ENCODE data around the gene DSCAML1. TPM values are rescaled to one million over a fixed set of nuclear protein-coding genes. Genes with fewer than 3 reads are reported as not detected.

Gene DSCAML1
- total RNA-seq, 2 donors from 2014 or later: 0.21 to 0.92 TPM

- H3K4me1 Mint-ChIP-seq: peaks cover 6% of the 10 kb centered on the region
Observed at GRCh38 chr11:117546431-117547194, 250.4 kb downstream of the DSCAML1 start.

GRCh38 chr11:117545706-117546105 is 251.3 kb downstream of the DSCAML1 start:
- no peaks in the 10 kb centered on the region for H3K36me3 Mint-ChIP-seq (ENCODE audit: low read depth)
- H3K27me3 Mint-ChIP-seq: peaks cover 36% of the 10 kb centered on the region
- peaks cover 4% of the 10 kb centered on the region for H3K4me1 Mint-ChIP-seq
- ATAC-seq (no peak), DNase-seq (no peak)
- no peak overlapping the region for H3K27ac Mint-ChIP-seq
- no peaks in the 10 kb centered on the region for H3K9me3 ChIP-seq (ENCODE audit: control insufficient read depth, low read length, poor library complexity, severe bottlenecking)
- H3K4me3 Mint-ChIP-seq: no peak overlapping the region

More at GRCh38 chr11:117546431-117547194, 250.4 kb downstream of the DSCAML1 start:
- DNase-seq (no peak), ATAC-seq (no peak)
- H3K27me3 Mint-ChIP-seq: peaks cover 37% of the 10 kb centered on the region
- H3K4me3 Mint-ChIP-seq: no peak overlapping the region
- no peaks in the 10 kb centered on the region for H3K36me3 Mint-ChIP-seq (ENCODE audit: low read depth)
- H3K27ac Mint-ChIP-seq: no peak overlapping the region
- H3K9me3 ChIP-seq (ENCODE audit: control insufficient read depth, low read length, poor library complexity, severe bottlenecking): no peaks in the 10 kb centered on the region

- no peak for ATAC-seq
- no peak overlapping the region for H3K4me3 Mint-ChIP-seq
- no peaks in the 10 kb centered on the region for H3K36me3 Mint-ChIP-seq (ENCODE audit: low read depth)
- H3K9me3 ChIP-seq (ENCODE audit: control insufficient read depth, low read length, poor library complexity, severe bottlenecking): no peaks in the 10 kb centered on the region
- H3K27ac Mint-ChIP-seq: no peak overlapping the region
- H3K4me1 Mint-ChIP-seq: peaks cover 2% of the 10 kb centered on the region
- no peak for DNase-seq
- H3K27me3 Mint-ChIP-seq: peaks cover 21% of the 10 kb centered on the region
Observed at GRCh38 chr11:117544130-117544800, 252.8 kb downstream of the DSCAML1 start.

- Mint-ChIP-seq H3K27me3 (peaks cover 35% of the 10 kb centered on the region), H3K36me3 (ENCODE audit: low read depth) (no peaks in the 10 kb centered on the region), H3K4me3 (no peak overlapping the region), H3K4me1 (no peaks in the 10 kb centered on the region), H3K27ac (no peak overlapping the region)
- H3K9me3 ChIP-seq (ENCODE audit: control insufficient read depth, low read length, poor library complexity, severe bottlenecking): no peaks in the 10 kb centered on the region
- DNase-seq (no peak), ATAC-seq (no peak)
Observed at GRCh38 chr11:117541211-117541610, 255.8 kb downstream of the DSCAML1 start.

- Mint-ChIP-seq H3K27me3 (peaks cover 48% of the 10 kb centered on the region), H3K27ac (no peak overlapping the region), H3K36me3 (ENCODE audit: low read depth) (no peaks in the 10 kb centered on the region), H3K4me3 (no peak overlapping the region), H3K4me1 (no peaks in the 10 kb centered on the region)
- DNase-seq (no peak), ATAC-seq (no peak)
- no peaks in the 10 kb centered on the region for H3K9me3 ChIP-seq (ENCODE audit: control insufficient read depth, low read length, poor library complexity, severe bottlenecking)
Observed at GRCh38 chr11:117538263-117539135, 258.5 kb downstream of the DSCAML1 start.

GRCh38 chr11:117535850-117536411 is 261.1 kb downstream of the DSCAML1 start:
- H3K27me3 Mint-ChIP-seq: peaks cover 55% of the 10 kb centered on the region
- DNase-seq (no peak), ATAC-seq (no peak)
- no peaks in the 10 kb centered on the region for H3K4me1 Mint-ChIP-seq
- H3K4me3 Mint-ChIP-seq: no peak overlapping the region
- no peaks in the 10 kb centered on the region for H3K36me3 Mint-ChIP-seq (ENCODE audit: low read depth)
- H3K27ac Mint-ChIP-seq: no peak overlapping the region
- no peaks in the 10 kb centered on the region for H3K9me3 ChIP-seq (ENCODE audit: control insufficient read depth, low read length, poor library complexity, severe bottlenecking)

GRCh38 chr11:117535201-117535849 is 261.7 kb downstream of the DSCAML1 start:
- ATAC-seq (no peak), DNase-seq (no peak)
- Mint-ChIP-seq H3K4me3 (no peak overlapping the region), H3K27ac (no peak overlapping the region), H3K36me3 (ENCODE audit: low read depth) (no peaks in the 10 kb centered on the region), H3K27me3 (peaks cover 60% of the 10 kb centered on the region), H3K4me1 (no peaks in the 10 kb centered on the region)
- H3K9me3 ChIP-seq (ENCODE audit: control insufficient read depth, low read length, poor library complexity, severe bottlenecking): no peaks in the 10 kb centered on the region

- DNase-seq: no peak
- peaks cover 73% of the 10 kb centered on the region for H3K27me3 Mint-ChIP-seq
- H3K36me3 Mint-ChIP-seq (ENCODE audit: low read depth): peaks cover 2% of the 10 kb centered on the region
- no peaks in the 10 kb centered on the region for H3K4me1 Mint-ChIP-seq
- H3K4me3 Mint-ChIP-seq: no peak overlapping the region
- H3K27ac Mint-ChIP-seq: no peak overlapping the region
- no peak for ATAC-seq
- no peaks in the 10 kb centered on the region for H3K9me3 ChIP-seq (ENCODE audit: control insufficient read depth, low read length, poor library complexity, severe bottlenecking)
Observed at GRCh38 chr11:117532568-117532967, 264.4 kb downstream of the DSCAML1 start.

GRCh38 chr11:117529816-117530215 is 267.2 kb downstream of the DSCAML1 start:
- Mint-ChIP-seq H3K27ac (no peak overlapping the region), H3K4me1 (no peaks in the 10 kb centered on the region), H3K27me3 (peaks cover 66% of the 10 kb centered on the region), H3K36me3 (ENCODE audit: low read depth) (peaks cover 2% of the 10 kb centered on the region), H3K4me3 (no peak overlapping the region)
- H3K9me3 ChIP-seq (ENCODE audit: control insufficient read depth, low read length, poor library complexity, severe bottlenecking): no peaks in the 10 kb centered on the region
- ATAC-seq (no peak), DNase-seq (no peak)

- Mint-ChIP-seq H3K27ac (no peak overlapping the region), H3K27me3 (peaks cover 63% of the 10 kb centered on the region), H3K4me3 (no peak overlapping the region), H3K4me1 (no peaks in the 10 kb centered on the region), H3K36me3 (ENCODE audit: low read depth) (peaks cover 2% of the 10 kb centered on the region)
- H3K9me3 ChIP-seq (ENCODE audit: control insufficient read depth, low read length, poor library complexity, severe bottlenecking): no peaks in the 10 kb centered on the region
- DNase-seq (no peak), ATAC-seq (no peak)
Observed at GRCh38 chr11:117528097-117528721, 268.8 kb downstream of the DSCAML1 start.

GRCh38 chr11:117527271-117527670 is 269.7 kb downstream of the DSCAML1 start:
- Mint-ChIP-seq H3K27ac (no peak overlapping the region), H3K36me3 (ENCODE audit: low read depth) (peaks cover 2% of the 10 kb centered on the region), H3K4me1 (no peaks in the 10 kb centered on the region)

GRCh38 chr11:117525866-117526542 is 271.0 kb downstream of the DSCAML1 start:
- Mint-ChIP-seq H3K27me3 (peaks cover 49% of the 10 kb centered on the region), H3K4me3 (no peak overlapping the region), H3K4me1 (no peaks in the 10 kb centered on the region), H3K27ac (no peak overlapping the region), H3K36me3 (ENCODE audit: low read depth) (peaks cover 2% of the 10 kb centered on the region)
- H3K9me3 ChIP-seq (ENCODE audit: control insufficient read depth, low read length, poor library complexity, severe bottlenecking): no peaks in the 10 kb centered on the region
- DNase-seq (no peak), ATAC-seq (no peak)

More at GRCh38 chr11:117527271-117527670, 269.7 kb downstream of the DSCAML1 start:
- Mint-ChIP-seq H3K27me3 (peaks cover 58% of the 10 kb centered on the region), H3K4me3 (no peak overlapping the region)
- DNase-seq (no peak), ATAC-seq (no peak)
- H3K9me3 ChIP-seq (ENCODE audit: control insufficient read depth, low read length, poor library complexity, severe bottlenecking): no peaks in the 10 kb centered on the region

All from T-helper 17 cell (primary cell).